Lower leg skin (tissue), 4 donors: ENCODE data around the gene WDR5. TPM values are rescaled to one million over a fixed set of nuclear protein-coding genes. Genes with fewer than 3 reads are reported as not detected.

Experiments
- DNase-seq, 2 donors: peaks; one replicate each; pipeline ENCODE4 v3.0.0-alpha.2; 2019; ENCODE audit warnings: low spot score in 2 of 2
- H3K4me3 ChIP-seq: fragments of 200-600 bp; sonication (generic); 2 replicates; pipeline ENCODE4 v1.5.1; 2017; ENCODE audit warnings: mild to moderate bottlenecking, low read depth; ENCODE audit not compliant: poor library complexity, severe bottlenecking
- CTCF ChIP-seq, 3 donors: fragments of 450-650 bp; IDR thresholded peaks; one replicate each; pipeline ENCODE4 v1.5.1; 2016; ENCODE audit warnings: antibody characterized with exemption in 3 of 3, mild to moderate bottlenecking in 3 of 3, moderate library complexity in 2 of 3
- POLR2A ChIP-seq, 2 donors: fragments of 450-650 bp; IDR thresholded peaks; one replicate each; pipeline ENCODE4 v1.6.1; 2016 to 2017; ENCODE audit warnings: antibody characterized with exemption in 2 of 2, mild to moderate bottlenecking in 1 of 2, moderate library complexity in 1 of 2
- WGBS, 2 donors: methylation state at CpG; one replicate each; pipeline ENCODE4 v1.1.5; 2018; 5-methylcytosine and 5-hydroxymethylcytosine counted together
- intact Hi-C: fragments of 100-400 bp; cut with DNase I; formaldehyde crosslinking; loops from one replicate; pipeline ENCODE4 v1.15.0; 2023; ENCODE audit warnings: low total_unique reads
- total RNA-seq, 4 donors: library from RNA; depleted of rRNA; stranded (reverse); fragments of >200 nt; gene quantifications; one replicate each; pipeline ENCODE4 v1.1.0, GENCODE V29; 2016

WDR5 gene
- total RNA-seq, 4 donors from 2014 or later, result 16.1 to 23.8 (median 19.6) TPM

- 46 to 55% methylated on average over 7 of the region's 7 CpGs for WGBS, 2 donors
- intact Hi-C loops, result no loop called here
- no peak for TF ChIP-seq CTCF (IDR thresholded peaks at IDR 0.05)
- no peak for TF ChIP-seq POLR2A (IDR thresholded peaks at IDR 0.05)
- no peak for DNase-seq
- H3K4me3 ChIP-seq, result peak overlapping the region; percentile 67
Observed at GRCh38 chr9:134136996-134137299, 1.1 kb downstream of the WDR5 start.

- H3K4me3 ChIP-seq, result no peak overlapping the region
- no peak for DNase-seq
- WGBS, 2 donors, result 44 to 49% methylated on average over 10 of the region's 10 CpGs
- intact Hi-C loops, result no loop called here
- TF ChIP-seq CTCF (IDR thresholded peaks at IDR 0.05) (no peak), POLR2A (IDR thresholded peaks at IDR 0.05) (no peak)
Observed at GRCh38 chr9:134138292-134138691, 2.4 kb downstream of the WDR5 start.

GRCh38 chr9:134139081-134139480 is 3.2 kb downstream of the WDR5 start:
- TF ChIP-seq CTCF (IDR thresholded peaks at IDR 0.05) (no peak), POLR2A (IDR thresholded peaks at IDR 0.05) (no peak)
- H3K4me3 ChIP-seq, result no peak overlapping the region
- WGBS, 2 donors, result 25 to 27% methylated on average over 10 to 11 of the region's 11 CpGs
- intact Hi-C loops, result no loop called here
- no peak for DNase-seq

GRCh38 chr9:134141906-134142305 is 6.0 kb downstream of the WDR5 start:
- WGBS, 2 donors, result 89 to 93% methylated on average over 13 of the region's 13 CpGs
- no peak for DNase-seq
- no peak overlapping the region for H3K4me3 ChIP-seq
- TF ChIP-seq CTCF (IDR thresholded peaks at IDR 0.05), result no peak
- no peak for TF ChIP-seq POLR2A (IDR thresholded peaks at IDR 0.05)
- intact Hi-C loops, result no loop called here

GRCh38 chr9:134144801-134145200 is 8.9 kb downstream of the WDR5 start:
- intact Hi-C loops, result no loop called here
- TF ChIP-seq CTCF (IDR thresholded peaks at IDR 0.05) (no peak), POLR2A (IDR thresholded peaks at IDR 0.05) (no peak)
- WGBS, 2 donors, result 88 to 96% methylated on average over 4 of the region's 4 CpGs
- no peak overlapping the region for H3K4me3 ChIP-seq
- DNase-seq, result no peak

- no peak for DNase-seq
- no peak overlapping the region for H3K4me3 ChIP-seq
- TF ChIP-seq POLR2A (IDR thresholded peaks at IDR 0.05) (no peak), CTCF (IDR thresholded peaks at IDR 0.05) (no peak)
- intact Hi-C loops, result no loop called here
- WGBS, 2 donors, result 88 to 96% methylated on average over 4 to 9 of the region's 9 CpGs
Observed at GRCh38 chr9:134145262-134145661, 9.4 kb downstream of the WDR5 start.
